KMS-11 (cell line): ENCODE results near the gene PGAP6.
"Not testable (repeated sequence)": the region's sequence is repeated elsewhere in the genome, so short reads cannot be mapped to it uniquely, and the experiment has no call there.

Experiments used
- H2AFZ ChIP-seq: fragments of 200-600 bp; sonication (generic); 2 replicates; pipeline ENCODE4 v1.6.1; 2016; ENCODE audit warnings: antibody characterized with exemption, mixed run types, low read depth
- H3K27ac ChIP-seq: fragments of 200-600 bp; sonication (generic); 2 replicates; pipeline ENCODE4 v1.6.1; 2016; ENCODE audit warnings: mild to moderate bottlenecking, mixed run types
- H3K27me3 ChIP-seq: fragments of 200-600 bp; sonication (generic); 2 replicates; pipeline ENCODE4 v1.6.1; 2017; ENCODE audit warnings: mild to moderate bottlenecking, low read depth, mixed run types, moderate library complexity; ENCODE audit not compliant: insufficient read depth
- H3K36me3 ChIP-seq: fragments of 200-600 bp; sonication (generic); 2 replicates; pipeline ENCODE4 v1.6.1; 2017; ENCODE audit warnings: mild to moderate bottlenecking, mixed run types; ENCODE audit not compliant: insufficient read depth
- H3K4me1 ChIP-seq: fragments of 200-600 bp; sonication (generic); 2 replicates; pipeline ENCODE4 v1.6.1; 2016; ENCODE audit warnings: mild to moderate bottlenecking, low read depth, mixed run types; ENCODE audit not compliant: poor library complexity, severe bottlenecking
- H3K4me2 ChIP-seq: fragments of 200-600 bp; sonication (generic); 2 replicates; pipeline ENCODE4 v1.7.0; 2016; ENCODE audit warnings: mild to moderate bottlenecking, mixed run types
- H3K4me3 ChIP-seq: fragments of 200-600 bp; sonication (generic); IDR thresholded peaks from 2 replicates; pipeline ENCODE4 v1.6.1; 2017; ENCODE audit warnings: low read depth, low read length, mixed read lengths; ENCODE audit not compliant: insufficient read depth
- H3K79me2 ChIP-seq: fragments of 200-600 bp; sonication (generic); 2 replicates; pipeline ENCODE4 v1.6.1; 2016; ENCODE audit warnings: low read depth, mixed run types; ENCODE audit not compliant: insufficient read depth
- H3K9ac ChIP-seq: fragments of 200-600 bp; sonication (generic); 2 replicates; pipeline ENCODE4 v1.6.1; 2016; ENCODE audit warnings: mild to moderate bottlenecking, mixed run types
- H4K20me1 ChIP-seq: fragments of 200-600 bp; sonication (generic); 2 replicates; pipeline ENCODE4 v1.6.1; 2016; ENCODE audit warnings: mild to moderate bottlenecking, mixed run types; ENCODE audit not compliant: insufficient read depth
- TF ChIP-seq, protein P1 (sequence below): fragments of 200-600 bp; sonication (generic); conservative IDR thresholded peaks from 2 replicates; pipeline ENCODE4 v1.6.1; 2017; ENCODE audit warnings: low read depth, mild to moderate bottlenecking, antibody characterized with exemption, low read length, moderate library complexity, mixed read lengths

PGAP6 gene

DNA sequence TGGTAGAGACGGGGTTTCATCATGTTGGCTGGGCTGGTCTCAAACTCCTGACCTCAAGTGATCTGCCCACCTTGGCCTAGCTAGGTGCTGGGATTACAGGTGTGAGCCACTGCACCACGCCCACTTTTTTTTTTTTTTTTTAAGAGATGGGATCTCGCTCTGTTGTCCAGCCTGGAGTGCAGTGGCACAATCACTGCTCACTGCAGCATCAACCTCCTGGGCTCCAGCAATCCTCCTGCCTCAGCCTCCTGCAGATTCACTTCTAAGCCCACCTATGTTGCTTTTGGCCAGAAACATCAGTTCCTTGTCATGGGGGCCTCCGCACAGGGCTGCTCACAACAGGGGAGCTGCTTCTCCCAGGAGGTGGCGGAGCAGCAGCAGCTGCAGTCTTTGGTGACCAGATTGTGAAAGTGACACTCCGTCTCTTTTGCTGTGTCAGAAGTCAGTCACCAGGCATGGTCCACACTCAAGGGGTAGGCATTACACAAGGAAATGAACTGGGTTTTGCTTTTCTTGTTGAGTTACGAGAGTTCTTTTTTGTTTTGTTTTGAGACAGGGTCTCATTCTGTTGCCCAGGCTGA lies 10.8 kb upstream of the PGAP6 start:
- Histone ChIP-seq H3K9ac (no peak overlapping the region), H3K79me2 (no peaks in the 10 kb centered on the region), H3K4me3 (no peak overlapping the region), H3K4me2 (no peak overlapping the region), H3K27ac (no peak overlapping the region), H3K27me3 (peaks cover 19% of the 10 kb centered on the region), H3K36me3 (no peaks in the 10 kb centered on the region), H3K4me1 (peaks cover 7% of the 10 kb centered on the region), H2AFZ (no peak overlapping the region), H4K20me1 (no peaks in the 10 kb centered on the region)
- TF ChIP-seq, protein P1, sequence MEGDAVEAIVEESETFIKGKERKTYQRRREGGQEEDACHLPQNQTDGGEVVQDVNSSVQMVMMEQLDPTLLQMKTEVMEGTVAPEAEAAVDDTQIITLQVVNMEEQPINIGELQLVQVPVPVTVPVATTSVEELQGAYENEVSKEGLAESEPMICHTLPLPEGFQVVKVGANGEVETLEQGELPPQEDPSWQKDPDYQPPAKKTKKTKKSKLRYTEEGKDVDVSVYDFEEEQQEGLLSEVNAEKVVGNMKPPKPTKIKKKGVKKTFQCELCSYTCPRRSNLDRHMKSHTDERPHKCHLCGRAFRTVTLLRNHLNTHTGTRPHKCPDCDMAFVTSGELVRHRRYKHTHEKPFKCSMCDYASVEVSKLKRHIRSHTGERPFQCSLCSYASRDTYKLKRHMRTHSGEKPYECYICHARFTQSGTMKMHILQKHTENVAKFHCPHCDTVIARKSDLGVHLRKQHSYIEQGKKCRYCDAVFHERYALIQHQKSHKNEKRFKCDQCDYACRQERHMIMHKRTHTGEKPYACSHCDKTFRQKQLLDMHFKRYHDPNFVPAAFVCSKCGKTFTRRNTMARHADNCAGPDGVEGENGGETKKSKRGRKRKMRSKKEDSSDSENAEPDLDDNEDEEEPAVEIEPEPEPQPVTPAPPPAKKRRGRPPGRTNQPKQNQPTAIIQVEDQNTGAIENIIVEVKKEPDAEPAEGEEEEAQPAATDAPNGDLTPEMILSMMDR, result no peak

DNA sequence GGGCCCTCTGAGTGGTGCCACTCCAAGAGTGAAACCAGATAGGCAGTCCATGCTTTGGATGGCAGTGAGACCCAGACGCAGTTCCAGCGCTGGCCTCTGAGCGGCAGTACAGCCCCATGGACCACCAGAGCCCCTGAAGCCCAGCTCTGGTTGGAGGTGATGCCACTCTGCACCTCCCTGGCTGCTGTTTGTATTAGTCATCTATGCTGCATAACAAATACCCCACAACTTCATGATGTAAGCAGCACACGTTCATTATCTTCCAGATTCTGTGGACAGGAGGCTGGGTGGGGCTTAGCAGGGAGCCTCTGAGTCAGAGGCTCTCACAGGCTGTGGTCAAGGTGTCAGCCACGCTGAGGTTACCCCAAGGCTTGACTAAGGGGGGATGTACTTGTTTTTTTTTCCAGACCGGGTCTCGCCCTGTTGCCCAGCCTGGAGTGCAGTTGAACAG lies 10.1 kb upstream of the PGAP6 start:
- H4K20me1 ChIP-seq, result no peaks in the 10 kb centered on the region
- no peak overlapping the region for H3K4me2 ChIP-seq
- H3K9ac ChIP-seq, result no peak overlapping the region
- peaks cover 19% of the 10 kb centered on the region for H3K27me3 ChIP-seq
- no peak overlapping the region for H3K4me3 ChIP-seq
- no peaks in the 10 kb centered on the region for H3K36me3 ChIP-seq
- TF ChIP-seq, protein P1, result peak; percentile 92
- H3K4me1 ChIP-seq, result peaks cover 10% of the 10 kb centered on the region
- no peak overlapping the region for H2AFZ ChIP-seq
- no peaks in the 10 kb centered on the region for H3K79me2 ChIP-seq
- no peak overlapping the region for H3K27ac ChIP-seq

DNA sequence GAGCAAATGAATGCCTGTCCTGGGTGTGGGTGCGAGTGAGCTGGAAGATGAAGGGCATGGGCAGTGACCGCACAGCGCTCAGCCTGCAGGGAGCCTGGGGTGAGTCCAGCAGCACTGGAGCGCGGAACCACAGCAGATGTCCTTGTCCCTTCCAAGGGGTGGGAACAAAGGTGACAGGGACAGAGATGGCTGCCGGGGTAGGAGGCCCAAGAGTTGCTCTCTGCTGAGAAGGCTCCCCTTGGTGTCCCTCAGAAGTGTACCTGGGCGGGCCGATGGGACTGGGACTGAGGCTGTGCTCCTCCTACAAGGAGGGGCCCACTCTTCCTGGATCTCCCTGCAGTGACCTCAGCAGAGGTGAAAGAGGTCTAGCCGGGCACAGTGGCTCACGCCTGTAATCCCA lies 7.6 kb upstream of the PGAP6 start:
- Histone ChIP-seq H2AFZ (no peak overlapping the region), H3K4me3 (no peak overlapping the region), H3K9ac (no peak overlapping the region), H3K27ac (no peak overlapping the region), H3K27me3 (no peaks in the 10 kb centered on the region), H3K4me1 (peaks cover 19% of the 10 kb centered on the region), H3K4me2 (no peak overlapping the region), H3K79me2 (no peaks in the 10 kb centered on the region), H4K20me1 (no peaks in the 10 kb centered on the region), H3K36me3 (no peaks in the 10 kb centered on the region)
- TF ChIP-seq, protein P1, result no peak

DNA sequence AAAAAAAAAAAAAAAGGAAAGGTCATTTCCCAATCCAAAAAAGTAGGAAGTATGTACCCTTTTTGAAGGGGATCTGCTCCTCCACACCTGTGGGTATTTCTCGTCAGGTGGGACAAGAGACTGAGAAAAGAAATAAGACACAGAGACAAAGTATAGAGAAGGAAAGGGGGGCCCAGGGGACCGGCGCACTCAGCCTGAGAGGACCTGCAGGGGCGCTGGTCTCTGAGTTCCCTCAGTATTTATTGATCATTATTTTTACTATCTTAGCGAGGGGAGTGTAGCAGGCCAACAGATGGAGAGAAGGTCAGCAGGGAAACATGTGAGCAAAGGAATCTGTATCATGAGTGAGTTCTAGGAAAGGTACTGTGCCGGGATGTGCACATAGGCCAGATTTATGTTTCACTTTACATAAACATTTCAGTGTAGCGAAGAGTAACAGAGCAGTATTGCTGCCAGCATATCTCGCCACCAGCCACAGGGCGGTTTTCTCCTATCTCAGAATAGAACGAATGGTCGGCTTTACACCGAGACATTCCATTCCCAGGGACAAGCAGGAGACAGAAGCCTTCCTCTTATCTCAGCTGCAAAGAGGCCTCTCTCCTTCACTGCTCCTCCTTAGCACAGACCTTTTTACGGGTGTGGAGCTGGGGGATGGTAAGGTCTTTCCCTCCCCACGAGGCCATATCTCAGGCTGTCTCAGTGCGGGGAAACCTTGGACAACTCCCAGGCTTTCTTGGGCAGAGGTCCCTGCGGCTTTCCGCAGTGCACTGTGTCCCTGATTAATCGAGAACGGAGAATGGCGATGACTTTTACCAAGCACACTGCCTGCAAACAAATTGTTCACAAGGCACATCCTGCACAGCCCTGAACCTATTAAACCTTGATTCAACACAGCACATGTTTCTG lies 6.2 kb upstream of the PGAP6 start:
- not testable (repeated sequence) for H3K36me3 ChIP-seq, H2AFZ ChIP-seq, H3K27me3 ChIP-seq, H3K4me2 ChIP-seq, H3K9ac ChIP-seq, H3K79me2 ChIP-seq, H3K27ac ChIP-seq, H4K20me1 ChIP-seq, H3K4me3 ChIP-seq
- H3K4me1 ChIP-seq, result peaks cover 22% of the 10 kb centered on the region
